ENCODE results near the gene OR52R1.
"Not testable (repeated sequence)": the region's sequence is repeated elsewhere in the genome, so short reads cannot be mapped to it uniquely, and the experiment has no call there.

OR52R1 gene

DNA sequence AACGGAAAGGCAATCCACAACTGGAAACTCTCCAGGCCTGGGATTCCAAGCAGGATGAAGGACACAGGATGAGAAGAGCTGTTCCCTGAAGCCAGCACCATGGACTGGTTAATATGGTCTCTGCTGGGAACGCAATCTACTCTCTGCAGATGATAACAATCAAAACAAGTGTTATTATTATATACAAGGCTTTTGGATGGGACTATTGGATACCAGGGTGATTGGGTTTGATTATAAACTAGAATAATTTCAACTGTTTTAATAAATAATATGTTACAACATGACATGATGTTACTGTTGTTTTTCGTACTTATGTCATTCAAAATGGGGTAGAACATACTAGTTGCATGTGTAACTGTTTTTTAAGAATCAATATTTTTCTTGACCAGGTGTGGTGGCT lies at the start of gene OR52R1:
OR52R1 (minus strand) TSS at position 101 of the 400 bp plus-strand sequence; CDS start at position 101, 0 bp downstream.
- no peak for DNase-seq (ENCODE audit: low read depth in 3 of 3)

DNA sequence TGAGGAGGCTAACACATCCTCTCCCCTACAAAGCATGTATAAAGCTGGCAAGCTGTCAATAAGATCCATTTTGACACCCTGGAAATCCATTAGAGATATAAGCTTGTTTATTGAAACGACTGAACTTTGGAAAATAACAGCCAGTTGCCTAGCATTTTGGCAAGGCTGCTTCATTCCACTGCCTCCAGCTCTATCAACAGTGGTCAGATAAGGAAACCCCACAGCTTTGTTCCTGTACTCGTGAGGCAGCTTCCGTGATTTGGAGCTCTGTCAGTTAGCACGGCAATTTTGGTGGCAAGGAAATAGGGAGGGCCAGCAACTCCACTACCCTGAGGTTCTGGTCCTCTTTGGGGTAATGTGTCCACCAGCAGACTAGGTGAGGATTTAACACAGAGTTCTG lies 46.9 kb upstream of the OR52R1 start:
- no peak for DNase-seq (ENCODE audit: low read depth in 3 of 3)

DNA sequence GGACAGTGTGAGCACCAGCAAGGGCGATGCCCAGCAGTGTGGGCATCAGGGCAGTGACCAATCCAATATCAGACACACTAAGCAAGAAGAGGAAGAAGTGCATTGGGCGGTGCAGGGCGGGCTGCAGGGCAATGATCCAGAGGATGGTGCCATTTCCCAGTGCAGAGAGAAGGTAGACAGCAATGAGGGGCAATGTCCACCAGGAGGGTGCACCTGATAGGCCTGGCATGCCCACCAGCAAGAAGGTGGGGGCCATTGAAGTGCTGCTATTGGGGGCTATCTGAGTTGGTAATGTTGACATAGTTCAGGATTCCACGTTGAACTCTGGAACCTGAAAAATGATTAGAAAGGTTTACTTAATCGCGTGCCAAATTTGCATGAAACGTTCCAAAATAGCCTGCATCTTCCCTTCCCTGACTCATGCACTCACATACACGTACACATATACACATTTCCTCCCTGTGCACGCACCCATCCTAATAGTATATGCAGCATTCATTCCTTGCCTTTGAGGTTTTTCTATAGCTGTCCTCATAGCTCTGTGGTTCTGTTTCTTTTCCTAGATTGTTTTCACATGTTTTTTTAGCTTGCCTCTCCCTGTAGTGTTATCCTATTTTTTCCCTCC lies 44.8 kb upstream of the OR52R1 start, which contains the start of gene OR51S1:
OR51S1 (minus strand) TSS at position 301 of the 625 bp plus-strand sequence; CDS start at position 301, 0 bp downstream.
- no peak for DNase-seq (ENCODE audit: low read depth in 3 of 3)

DNA sequence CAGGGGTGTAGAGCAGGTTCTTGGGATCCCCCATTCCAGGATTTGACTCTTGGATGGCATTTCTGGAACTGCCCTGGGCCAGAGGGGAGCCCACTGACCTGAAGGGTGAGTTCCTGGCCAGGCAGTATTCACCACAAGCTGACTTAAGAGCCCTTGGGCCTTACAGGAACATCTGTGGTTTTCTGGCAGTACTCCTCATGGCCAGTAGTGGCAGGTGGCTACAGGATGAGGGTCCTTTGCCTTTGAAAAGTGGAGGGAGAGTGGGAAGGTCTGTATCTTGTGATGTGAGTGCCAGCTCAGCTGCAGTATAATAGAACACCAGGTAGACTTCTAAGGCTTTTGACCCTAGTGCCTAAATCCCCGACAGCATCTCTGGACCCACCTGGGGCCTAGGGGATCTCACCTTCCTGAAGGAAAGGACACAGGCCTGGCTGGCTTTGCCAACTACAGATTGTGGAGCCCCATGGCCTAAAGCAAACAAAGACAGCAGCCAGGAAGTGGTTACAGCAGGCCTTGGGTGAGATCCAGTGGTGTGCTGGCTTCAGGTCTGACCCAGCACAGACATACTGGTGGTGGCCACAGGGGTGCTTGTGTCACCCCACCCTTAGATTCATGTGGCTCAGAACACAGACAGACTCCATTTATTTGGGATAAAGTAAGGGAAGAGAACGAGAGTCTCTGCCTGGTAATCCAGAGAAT lies 35.8 kb upstream of the OR52R1 start:
- no peak for DNase-seq (ENCODE audit: low read depth in 3 of 3)

DNA sequence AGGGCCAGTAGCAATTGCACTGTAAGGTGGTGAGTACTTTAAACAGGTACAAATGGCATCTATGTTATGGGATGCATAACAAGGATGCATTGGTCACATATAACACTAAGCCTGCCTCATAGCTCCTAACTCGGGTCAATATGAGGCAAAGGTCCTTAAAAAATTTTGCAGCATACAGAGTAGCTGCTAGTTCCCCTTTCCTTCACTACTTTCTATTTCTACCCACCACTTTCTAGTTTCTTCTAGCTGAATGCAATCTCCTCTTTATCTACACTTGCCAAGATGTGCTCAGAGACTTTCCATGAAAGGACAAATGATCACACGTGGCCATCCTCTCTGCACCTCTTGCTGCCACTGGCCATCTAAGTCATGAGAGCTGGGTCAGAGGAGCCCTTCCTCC lies 26.7 kb upstream of the OR52R1 start:
- DNase-seq (ENCODE audit: low read depth in 3 of 3): no peak

DNA sequence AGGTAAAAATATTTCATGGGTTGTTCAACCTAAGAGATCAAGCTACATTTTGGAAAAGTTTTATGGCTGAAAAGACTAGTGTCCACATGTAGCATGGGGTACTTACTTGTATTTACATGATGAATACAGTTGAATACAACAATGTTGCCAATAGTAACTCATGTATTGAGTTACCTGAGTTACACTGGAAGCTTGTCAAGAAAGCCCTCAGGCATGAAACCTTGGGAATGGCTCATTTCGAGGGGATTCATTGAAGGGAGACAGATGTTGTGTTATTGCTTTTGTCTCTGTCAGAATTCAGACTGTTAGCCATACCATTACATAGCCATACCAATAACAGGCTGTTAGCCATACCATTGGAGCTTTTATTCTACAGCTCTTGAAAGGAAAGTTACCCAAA lies 26.2 kb upstream of the OR52R1 start:
- no peak for DNase-seq (ENCODE audit: low read depth in 3 of 3)

DNA sequence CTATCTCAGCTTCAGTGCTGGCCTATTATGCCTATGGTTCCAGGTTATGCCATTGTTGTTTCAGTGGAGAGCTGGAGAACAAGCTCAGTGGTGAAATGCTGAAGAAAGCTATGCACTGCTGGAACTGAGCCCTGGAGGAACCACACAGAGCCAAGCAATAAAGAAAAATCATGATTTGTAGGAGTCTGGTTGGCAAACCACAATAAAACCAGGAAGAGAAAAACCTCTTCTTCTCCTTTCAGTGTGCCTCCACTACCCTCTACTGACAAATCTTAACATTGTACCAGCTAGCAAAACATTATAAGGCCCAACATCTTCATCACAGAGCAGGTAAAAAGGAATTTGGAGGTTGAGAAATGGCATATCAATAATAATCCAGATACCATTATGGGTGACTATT lies 22.2 kb upstream of the OR52R1 start:
- no peak for DNase-seq (ENCODE audit: low read depth in 3 of 3)

DNA sequence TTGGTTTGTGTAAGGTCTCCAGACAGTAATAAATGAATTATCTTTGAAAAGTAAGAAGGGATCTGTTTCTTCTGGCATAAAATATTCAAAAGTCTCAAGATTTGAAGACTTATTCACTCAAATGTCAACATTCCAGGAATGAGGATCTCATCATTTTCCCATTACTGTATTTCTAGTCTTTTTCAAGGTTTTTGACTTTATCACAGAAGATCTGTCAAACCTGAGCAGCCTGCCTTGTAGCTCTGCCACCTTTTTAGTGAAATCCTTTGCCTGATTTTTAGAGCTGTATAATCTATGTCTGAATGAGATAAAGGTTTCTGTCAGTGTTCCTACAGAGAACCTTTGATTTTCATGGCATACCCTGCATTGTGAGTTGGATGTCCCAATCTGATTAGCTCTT lies 21.0 kb upstream of the OR52R1 start:
- DNase-seq (ENCODE audit: low read depth in 3 of 3): no peak

DNA sequence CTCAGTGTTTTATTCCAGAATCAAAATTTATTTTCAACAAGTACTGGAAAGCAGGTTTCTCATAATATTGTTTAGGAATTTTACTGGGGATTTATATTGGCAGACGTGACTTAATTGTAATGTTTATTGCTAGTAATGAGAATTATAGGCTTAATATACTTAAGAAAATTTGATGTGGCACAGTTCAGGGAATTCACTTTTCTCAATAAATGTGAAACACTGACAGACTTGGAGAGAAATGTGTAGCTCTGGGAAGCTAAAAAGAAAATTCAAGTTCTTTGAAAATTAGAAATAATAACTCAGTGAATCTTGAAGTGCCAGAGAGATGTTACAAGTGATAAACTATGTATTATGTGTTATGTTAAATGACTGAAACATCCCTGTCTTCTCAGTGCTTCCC lies 16.8 kb upstream of the OR52R1 start, which contains the start of gene OR51F2:
OR51F2 (plus strand) TSS at position 301 of the 400 bp plus-strand sequence. CDS start 101 bp downstream, outside the sequence.
- DNase-seq (ENCODE audit: low read depth in 3 of 3): no peak

DNA sequence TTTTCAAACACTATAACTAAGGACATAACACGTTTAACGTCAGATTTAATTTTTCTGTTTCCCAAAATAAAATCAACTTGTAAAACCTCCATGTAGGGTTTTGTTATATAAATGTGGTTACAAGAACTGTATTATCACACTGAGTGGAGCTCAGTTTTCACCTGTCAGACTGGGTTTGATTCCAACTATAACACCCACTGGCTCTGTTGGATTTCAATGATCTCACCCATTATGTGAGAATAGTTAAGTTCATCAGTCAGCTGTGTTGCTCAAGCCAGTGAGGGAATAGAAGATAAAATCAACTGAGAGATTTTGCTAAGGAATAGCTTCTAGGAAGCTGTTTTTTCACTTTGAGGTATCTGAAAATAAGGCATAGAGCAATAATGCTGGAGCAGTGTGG lies 5.1 kb upstream of the OR52R1 start:
- no peak for DNase-seq (ENCODE audit: low read depth in 3 of 3)

DNA sequence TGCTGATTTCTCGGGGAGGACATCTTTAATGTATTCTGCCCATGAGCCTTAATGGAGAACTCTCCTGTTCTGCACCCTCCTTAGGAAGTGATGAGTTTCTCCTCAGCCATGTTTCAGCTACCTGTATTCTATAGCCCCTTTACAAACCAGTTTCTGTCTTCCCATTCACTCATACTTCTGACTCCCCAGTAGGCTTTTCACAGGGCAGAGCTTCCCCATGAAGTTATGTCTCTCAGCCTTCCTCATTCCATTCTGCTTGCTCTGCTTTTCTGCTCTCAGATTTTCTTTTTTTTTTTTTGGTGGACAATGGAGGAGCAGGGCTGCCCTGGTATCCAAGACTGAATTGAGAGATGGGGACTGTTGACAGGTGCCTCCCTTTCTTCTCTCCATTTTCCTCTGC lies 4.3 kb upstream of the OR52R1 start:
- DNase-seq (ENCODE audit: low read depth in 3 of 3): no peak

DNA sequence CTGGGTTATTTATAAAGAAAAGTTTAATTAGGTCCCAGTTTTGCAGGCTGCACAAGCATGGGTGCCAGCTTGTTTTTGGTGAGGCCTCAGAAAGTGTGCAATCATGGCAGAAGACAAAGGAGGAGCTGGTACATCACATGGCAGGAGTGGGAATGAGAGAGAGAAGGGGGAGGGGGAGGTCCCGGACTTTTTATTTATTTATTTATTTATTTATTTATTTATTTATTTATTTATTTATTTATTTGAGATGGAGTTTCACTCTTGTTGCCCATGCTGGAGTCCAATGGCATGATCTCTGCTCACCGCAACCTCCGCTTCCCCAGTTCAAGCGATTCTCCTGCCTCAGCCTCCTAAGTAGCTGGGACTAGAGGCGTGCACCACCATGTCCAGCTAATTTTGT lies 2.9 kb downstream of the OR52R1 start:
- not testable (repeated sequence) for DNase-seq (ENCODE audit: low read depth in 3 of 3)

DNA sequence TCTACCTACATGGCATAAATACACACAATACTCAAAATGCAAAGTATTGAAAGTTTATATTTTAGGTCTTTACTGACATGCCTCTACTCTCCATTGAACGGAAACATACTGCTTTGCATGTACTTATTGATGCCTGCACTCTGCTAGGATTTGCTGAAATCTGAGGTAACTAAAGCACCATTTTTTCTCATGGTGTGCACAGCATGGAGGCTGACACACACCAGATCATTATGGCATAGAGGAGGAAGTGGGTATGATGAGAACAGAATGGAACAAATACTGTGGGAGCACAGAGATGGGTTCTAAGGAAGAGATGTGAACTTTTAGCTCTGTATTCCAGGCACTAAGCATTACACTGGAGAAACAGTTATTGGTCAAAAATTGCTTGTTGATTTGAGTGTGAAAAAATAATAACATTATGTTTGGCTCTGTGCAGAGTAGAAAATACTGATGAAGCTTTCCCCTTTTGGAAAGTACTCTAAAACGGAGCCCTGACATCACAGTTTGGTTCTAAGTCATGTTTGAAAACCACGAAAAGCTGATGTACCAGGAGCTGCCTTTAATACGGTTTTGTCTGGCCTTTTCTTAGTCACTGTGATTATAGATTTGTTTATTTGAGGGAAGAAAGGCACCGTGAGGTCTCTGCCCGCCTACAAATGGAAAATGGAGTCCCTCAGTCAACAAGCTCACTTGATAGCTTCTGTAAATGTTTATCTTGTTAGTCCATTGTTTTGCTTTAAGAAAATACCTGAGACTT lies 5.6 kb downstream of the OR52R1 start:
- DNase-seq (ENCODE audit: low read depth in 3 of 3): no peak

DNA sequence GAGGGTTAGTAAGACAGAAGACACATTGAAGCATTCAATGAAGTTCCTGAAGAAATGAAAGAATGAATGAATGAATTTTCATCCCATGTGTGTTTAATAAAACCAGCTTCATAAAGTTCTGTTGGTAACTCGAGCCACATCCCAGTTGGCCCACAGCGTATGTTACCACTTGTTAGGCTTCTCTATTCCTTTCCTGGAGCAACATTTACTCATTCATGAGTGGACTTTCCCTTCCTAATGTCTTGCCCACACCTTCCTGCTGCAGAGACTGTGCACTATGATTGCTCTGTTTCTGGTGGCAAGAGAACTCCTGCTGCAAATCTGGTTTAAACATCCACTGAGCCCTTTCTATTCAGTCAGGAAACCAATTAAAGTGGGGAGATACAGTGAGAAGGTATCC lies 7.0 kb downstream of the OR52R1 start:
- DNase-seq (ENCODE audit: low read depth in 3 of 3): no peak

DNA sequence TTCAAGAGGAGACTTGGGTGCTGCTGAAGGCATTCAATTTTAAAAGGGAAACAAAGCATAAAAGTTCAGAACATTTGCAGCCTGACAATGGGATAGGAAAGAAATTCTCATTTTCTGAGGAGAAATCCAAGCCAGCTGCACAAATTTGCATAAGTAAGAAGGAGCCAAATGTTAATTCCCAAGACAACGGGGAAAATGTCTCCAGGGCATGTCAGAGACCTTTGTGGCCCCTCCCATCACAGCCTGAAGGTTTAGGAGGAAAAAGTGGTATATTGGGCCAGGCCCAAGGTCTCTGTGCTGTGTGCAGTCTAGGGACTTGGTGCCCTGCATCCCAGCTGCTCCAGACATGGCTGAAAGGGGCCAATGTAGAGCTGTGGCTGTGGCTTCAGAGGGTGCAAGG lies 21.7 kb downstream of the OR52R1 start:
- DNase-seq (ENCODE audit: low read depth in 3 of 3): no peak

DNA sequence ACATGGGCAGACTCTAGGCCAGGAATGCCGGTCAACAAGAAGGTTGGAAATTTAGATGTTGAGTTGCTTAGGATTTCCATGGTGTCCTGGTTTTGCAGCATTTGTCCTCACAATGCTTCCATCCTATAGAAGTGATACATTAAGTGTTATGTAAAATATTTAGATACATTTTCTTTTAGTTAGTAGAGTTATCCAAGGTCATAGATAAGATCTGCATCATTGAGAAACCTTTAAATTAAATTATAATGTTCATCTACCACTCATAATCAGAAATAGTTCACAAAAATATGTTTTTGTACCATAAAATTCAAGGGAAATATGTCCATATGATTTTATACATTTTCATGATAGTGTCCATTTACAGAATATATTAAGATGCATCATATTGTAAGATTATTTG lies 34.3 kb downstream of the OR52R1 start, which contains the start of gene OR51F1:
OR51F1 (minus strand) TSS at position 101 of the 400 bp plus-strand sequence; CDS start at position 101, 0 bp downstream.
- no peak for DNase-seq (ENCODE audit: low read depth in 3 of 3)

DNA sequence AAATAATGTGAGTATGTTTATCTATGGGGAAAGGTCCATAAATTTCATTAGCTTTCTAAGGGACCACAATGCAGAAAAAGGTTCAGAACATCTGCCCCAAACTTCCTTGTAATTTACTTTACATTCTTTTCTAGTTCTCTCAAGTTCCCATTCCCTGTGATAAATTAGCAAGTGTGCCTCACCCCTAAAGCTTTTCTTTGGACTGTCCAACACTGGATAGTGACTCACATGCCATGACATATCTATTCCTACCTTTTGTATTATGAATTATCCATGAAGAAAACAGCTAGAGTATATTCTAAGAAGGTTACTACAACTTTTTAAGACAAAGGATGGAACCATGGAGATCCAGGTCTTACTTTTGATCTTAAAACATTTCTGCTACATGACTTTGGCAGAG lies 36.1 kb downstream of the OR52R1 start:
- no peak for DNase-seq (ENCODE audit: low read depth in 3 of 3)

DNA sequence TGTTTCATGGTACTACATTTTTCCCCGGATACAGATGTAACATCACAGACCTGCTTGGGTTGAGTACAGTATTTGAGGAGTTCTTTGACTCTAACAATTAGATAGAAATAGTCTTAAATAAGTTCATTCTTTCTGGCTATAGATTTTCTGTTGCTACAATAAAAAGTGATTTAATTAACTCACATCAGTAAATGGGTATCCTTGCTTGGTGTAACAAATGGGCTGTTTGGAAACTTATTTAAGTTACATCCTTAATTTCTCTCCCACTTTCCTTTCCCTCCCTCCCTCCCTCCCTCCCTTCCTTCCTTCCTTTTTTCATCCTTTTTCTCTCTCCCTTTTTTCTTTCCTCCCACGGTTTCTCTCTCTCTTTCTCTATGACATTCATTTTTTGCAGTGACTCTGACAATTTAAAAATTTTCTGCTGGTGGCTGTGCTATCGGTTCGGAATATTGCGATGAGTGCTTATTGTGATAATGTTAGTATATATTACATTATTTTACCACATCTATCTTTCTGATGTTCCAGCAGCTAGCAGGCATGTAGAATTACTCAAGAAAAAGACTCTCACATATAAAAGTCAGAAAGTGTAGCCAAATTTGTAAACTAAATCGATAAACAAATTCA lies 37.6 kb downstream of the OR52R1 start:
- no peak for DNase-seq (ENCODE audit: low read depth in 3 of 3)

DNA sequence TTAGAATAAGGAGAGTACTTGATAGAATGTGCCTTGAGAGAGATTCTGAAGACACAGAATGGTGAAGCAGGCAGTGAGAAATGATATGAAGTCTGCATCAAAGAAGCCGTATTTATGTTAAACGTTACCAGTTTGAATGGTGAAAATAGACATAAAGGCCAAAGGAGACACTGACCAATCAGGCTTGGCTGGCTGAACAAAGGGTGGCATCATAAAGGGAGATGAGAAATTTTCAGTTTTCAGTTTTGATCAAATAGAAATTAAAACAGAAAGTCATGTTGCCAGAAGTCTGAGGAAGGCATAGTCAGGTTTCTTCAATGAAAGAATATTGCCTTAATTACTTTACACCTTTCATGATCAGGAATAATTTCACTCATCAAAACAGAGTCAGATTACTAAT lies 41.1 kb downstream of the OR52R1 start:
- DNase-seq (ENCODE audit: low read depth in 3 of 3): no peak

All from stimulated activated CD4-positive, alpha-beta T cell treated with anti-CD3 and anti-CD28 coated beads, TNF-alpha, amount 100 ng/mL, for 4 hours (primary cell).